Panc1 (cell line): ENCODE results near the gene KCTD12. TPM values are rescaled to one million over a fixed set of nuclear protein-coding genes. Genes with fewer than 3 reads are reported as not detected.

Experiments
- ATAC-seq: fragments of 200-7000 bp; cut with Tn5 transposase; 2 replicates; pipeline ENCODE4 v1.9.1; 2020; ENCODE audit warnings: mild to moderate bottlenecking, moderate library complexity
- BruUV-seq: library from RNA; stranded (reverse); fragments of 400-500 nt; replicated peaks from 2 replicates; lab custom pipeline; 2021; lab: Mats Ljungman, UMichigan
- CTCF ChIA-PET: fragments of 300-600 bp; sonication (Branson Sonifier 250); formaldehyde crosslinking; loops from one replicate; lab custom pipeline; 2022; ENCODE audit warnings: antibody characterized with exemption; lab: Charles Lee
- POLR2A ChIA-PET: fragments of 300-600 bp; sonication (Branson Sonifier 250); formaldehyde crosslinking; loops from one replicate; lab custom pipeline; 2022; ENCODE audit warnings: antibody characterized with exemption; lab: Charles Lee
- DNase-seq: peaks from one replicate; pipeline ENCODE4 v3.0.0-alpha.2; 2010; ENCODE audit warnings: low read depth, low spot score
- H3K27ac ChIP-seq: 2 replicates; pipeline ENCODE4 v1.5.1; 2011; ENCODE audit warnings: mild to moderate bottlenecking, low read length, inconsistent platforms
- H3K27me3 ChIP-seq: fragments of 200-500 bp; sonication (Bioruptor generic); 2 replicates; pipeline ENCODE4 v1.6.0; 2014; ENCODE audit warnings: low read length, inconsistent platforms; ENCODE audit not compliant: control insufficient read depth, insufficient read depth
- H3K36me3 ChIP-seq: fragments of 200-500 bp; sonication (Bioruptor generic); 2 replicates; pipeline ENCODE4 v1.5.1; 2014; ENCODE audit warnings: inconsistent platforms, mild to moderate bottlenecking, low read length, moderate library complexity; ENCODE audit not compliant: control insufficient read depth, insufficient read depth
- H3K4me1 ChIP-seq: 2 replicates; pipeline ENCODE4 v1.5.1; 2011; ENCODE audit warnings: inconsistent platforms, mild to moderate bottlenecking, low read length, moderate library complexity; ENCODE audit not compliant: control insufficient read depth, insufficient read depth
- H3K4me3 ChIP-seq, 2 experiments: 2 replicates each; pipeline ENCODE4 v1.5.1; 2011 to 2012; ENCODE audit warnings: low read depth in 2 of 2, low read length in 2 of 2, mild to moderate bottlenecking in 2 of 2, inconsistent platforms in 1 of 2, moderate library complexity in 1 of 2
- H3K9me3 ChIP-seq: fragments of 200-500 bp; sonication (Bioruptor generic); 2 replicates; pipeline ENCODE4 v1.5.1; 2014; ENCODE audit warnings: low read depth, mild to moderate bottlenecking, inconsistent platforms, low read length, moderate library complexity; ENCODE audit not compliant: control insufficient read depth, insufficient read depth
- CTCF ChIP-seq: fragments of 450-650 bp; IDR thresholded peaks from 2 replicates; pipeline ENCODE4 v1.5.1; 2017; ENCODE audit warnings: mild to moderate bottlenecking
- POLR2AphosphoS5 ChIP-seq: IDR thresholded peaks from 2 replicates; pipeline ENCODE4 v1.6.1; 2012; ENCODE audit warnings: mild to moderate bottlenecking, low read depth, low read length, moderate library complexity
- REST ChIP-seq, 2 experiments: IDR thresholded peaks; 2 replicates each; pipeline ENCODE4 v1.6.1; 2011 to 2012; ENCODE audit warnings: low read depth in 2 of 2, control low read depth in 1 of 2, low read length in 1 of 2, mild to moderate bottlenecking in 1 of 2, moderate library complexity in 1 of 2; ENCODE audit not compliant: insufficient read depth in 1 of 2
- SIN3A ChIP-seq: IDR thresholded peaks from 2 replicates; pipeline ENCODE4 v1.6.1; 2012; ENCODE audit warnings: low read depth, mild to moderate bottlenecking, low read length, moderate library complexity, borderline replicate concordance; ENCODE audit not compliant: insufficient read depth
- TCF7L2 ChIP-seq: IDR thresholded peaks from 2 replicates; pipeline ENCODE4 v1.6.1; 2011; ENCODE audit warnings: mild to moderate bottlenecking, low read depth, low read length, inconsistent platforms
- in situ Hi-C: cut with HindIII; loops from 2 replicates; pipeline ENCODE4 v1.10.0; 2016; ENCODE audit warnings: low sequenced_read_pairs, low pct_unique_long_range_greater_than_20kb
- intact Hi-C: fragments of 100-400 bp; cut with micrococcal nuclease; formaldehyde crosslinking; loops from one replicate; pipeline ENCODE4 v1.10.0; 2022; ENCODE audit not compliant: unreplicated experiment
- total RNA-seq: library from RNA; stranded (reverse); gene quantifications from one replicate; pipeline ENCODE4 v1.2.1, GENCODE V29; 2021; ENCODE audit not compliant: unreplicated experiment

KCTD12 gene
- total RNA-seq, 1 experiment from 2014 or later = 0.90 TPM

- intact Hi-C loops = no loop called here
- no TSS peak for BruUV-seq
- POLR2A ChIA-PET = no interaction called here
- Histone ChIP-seq H3K27ac (no peak overlapping the region), H3K36me3 (no peaks in the 10 kb centered on the region), H3K4me3 (no peak overlapping the region), H3K9me3 (no peaks in the 10 kb centered on the region), H3K27me3 (peaks cover 2% of the 10 kb centered on the region; the same call in 1 of the 2 replicates), H3K4me1 (no peaks in the 10 kb centered on the region)
- CTCF ChIA-PET = no interaction called here
- ATAC-seq (no peak), DNase-seq (no peak)
- TF ChIP-seq POLR2AphosphoS5 (no peak), SIN3A (no peak), CTCF (no peak), TCF7L2 (no peak), REST (IDR thresholded peaks at IDR 0.05; ENCODE audit: insufficient read depth in 1 of 2, low read depth in 2 of 2, low read length in 1 of 2) (no peak)
- in situ Hi-C loops = no loop called here
Measured at GRCh38 chr13:76879883-76880270, 6.3 kb downstream of the KCTD12 start.

DNA sequence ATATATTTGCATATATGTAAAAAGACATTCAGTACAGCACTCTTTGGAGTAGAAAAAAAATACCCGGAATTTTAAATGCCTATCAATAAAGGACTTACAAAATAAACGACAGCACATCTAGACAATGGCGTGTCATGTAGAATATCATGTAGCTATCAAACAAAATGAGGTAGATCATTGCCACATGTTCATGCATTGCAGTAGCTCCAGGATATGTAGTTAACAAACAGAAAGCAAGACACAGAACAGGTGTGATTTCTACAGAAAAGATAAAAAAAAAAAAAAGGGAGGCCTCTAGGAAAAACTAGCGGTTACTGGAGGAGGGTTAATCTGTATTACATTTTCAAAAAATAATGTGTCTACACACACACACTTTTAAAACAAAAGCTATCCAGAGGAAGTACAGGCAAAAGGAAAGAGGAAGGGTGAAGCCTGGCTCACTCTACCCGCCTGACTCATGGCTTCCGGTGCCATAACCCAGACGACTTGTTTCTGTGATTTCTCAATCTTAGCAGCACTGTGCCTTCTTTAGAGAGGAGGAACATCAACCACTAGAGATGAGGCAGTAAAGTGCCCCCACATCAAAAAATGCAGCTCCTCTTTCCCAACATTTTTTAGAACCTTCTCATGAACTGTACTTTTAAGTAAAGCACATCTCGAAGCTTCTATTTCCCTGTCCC, 6.9 kb downstream of the KCTD12 start:
- Histone ChIP-seq H3K4me3 (no peak overlapping the region), H3K9me3 (no peaks in the 10 kb centered on the region), H3K27me3 (no peaks in the 10 kb centered on the region; the same call in 1 of the 2 replicates), H3K27ac (no peak overlapping the region), H3K36me3 (no peaks in the 10 kb centered on the region), H3K4me1 (no peaks in the 10 kb centered on the region)
- ChIA-PET CTCF (no interaction called here), POLR2A (no interaction called here)
- in situ Hi-C loops = no loop called here
- ATAC-seq (no peak), DNase-seq (no peak)
- no peak for TF ChIP-seq TCF7L2
- no peak for TF ChIP-seq REST (IDR thresholded peaks at IDR 0.05; ENCODE audit: insufficient read depth in 1 of 2, low read depth in 2 of 2, low read length in 1 of 2)
- no peak for TF ChIP-seq POLR2AphosphoS5
- TF ChIP-seq CTCF = no peak
- intact Hi-C loops = no loop called here
- no TSS peak for BruUV-seq
